ENCODE measurements around the gene ARL8B.

ARL8B gene

DNA sequence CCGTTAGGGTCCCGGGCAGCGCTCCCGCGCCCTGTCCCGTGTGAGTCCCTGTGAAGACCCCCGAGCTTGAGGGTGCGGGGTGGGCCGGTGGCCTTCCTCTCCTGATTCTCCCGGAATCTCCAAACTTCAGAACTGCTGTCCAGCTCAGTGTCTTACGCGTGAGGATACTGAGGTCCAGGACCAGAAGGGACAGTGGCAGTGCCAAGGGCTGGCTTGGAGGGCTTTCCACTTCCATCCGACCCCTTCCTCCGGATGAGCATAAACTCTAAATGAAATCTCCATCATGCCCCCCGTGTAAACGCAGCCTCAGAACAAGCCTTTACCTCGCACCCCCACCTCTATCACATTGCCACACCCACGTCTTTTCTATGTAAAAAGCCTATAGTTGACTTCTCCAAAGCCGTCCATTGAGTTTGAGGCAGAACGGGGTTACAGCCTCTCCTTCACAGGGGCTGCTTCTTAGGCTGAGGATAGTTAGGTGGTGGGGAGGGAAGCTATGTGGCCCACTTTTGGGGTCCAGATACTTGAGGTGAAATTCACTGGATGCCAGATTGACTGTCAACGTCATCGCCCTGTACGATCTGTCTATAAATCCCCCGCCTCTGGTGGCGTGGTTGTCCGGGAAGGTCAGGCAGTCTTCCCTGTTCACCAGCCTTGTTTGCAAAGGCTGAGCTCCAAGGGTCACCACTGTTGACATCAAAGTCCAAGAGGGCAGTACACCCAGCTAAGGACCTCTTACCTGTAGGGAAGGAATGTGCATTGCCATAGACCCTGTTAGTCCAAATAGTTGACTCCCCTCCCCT is 66.5 kb downstream of the ARL8B start:
- peak; percentile 80 for DNase-seq

GRCh38 chr3:5190147-5190791 is 68.2 kb downstream of the ARL8B start:
- no peak for DNase-seq

GRCh38 chr3:5191555-5192304 is 69.6 kb downstream of the ARL8B start:
- DNase-seq = no peak

GRCh38 chr3:5192571-5193365 is 70.7 kb downstream of the ARL8B start:
- DNase-seq = no peak

DNA sequence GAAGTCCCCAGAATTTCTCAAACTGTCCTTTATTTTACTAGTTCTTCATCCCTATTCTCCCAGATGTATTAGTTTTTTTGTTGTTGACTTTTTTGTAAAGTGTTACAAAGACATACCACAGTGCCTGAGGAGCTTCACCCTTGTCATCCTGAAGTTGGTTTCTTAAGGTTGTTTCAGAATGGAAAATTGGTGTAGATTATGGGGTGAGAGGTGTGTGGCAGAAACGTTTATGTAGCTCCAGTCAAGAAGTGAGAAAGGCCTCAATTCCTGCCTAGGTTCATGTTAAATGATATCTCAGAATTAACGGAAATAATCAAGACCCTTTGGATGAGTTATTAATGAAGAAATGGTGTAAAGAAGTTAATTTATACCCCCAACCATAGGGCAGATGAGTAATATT is 72.2 kb downstream of the ARL8B start:
- DNase-seq = no peak

- DNase-seq = no peak
Observed at GRCh38 chr3:5194801-5195509, 72.9 kb downstream of the ARL8B start.

DNA sequence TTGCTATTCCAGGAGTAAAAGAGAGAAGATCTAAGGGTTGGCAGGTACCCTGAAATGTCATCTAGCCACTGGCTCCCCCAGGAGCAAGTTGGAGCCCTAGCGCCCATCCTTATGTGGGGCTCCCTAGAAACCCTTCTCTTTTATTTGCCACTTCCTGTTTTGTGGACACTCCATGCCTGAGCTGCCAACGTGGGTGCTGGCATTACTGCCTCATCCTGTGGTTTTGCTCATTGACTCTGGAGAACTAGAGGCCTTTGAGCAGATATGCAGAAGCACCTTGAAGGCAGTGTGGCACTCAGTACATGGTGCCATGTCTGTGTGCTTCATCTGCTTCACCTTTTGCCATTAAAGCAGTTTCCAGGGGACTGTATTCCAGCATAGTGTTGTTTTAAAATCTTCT is 73.5 kb downstream of the ARL8B start:
- no peak for DNase-seq

DNA sequence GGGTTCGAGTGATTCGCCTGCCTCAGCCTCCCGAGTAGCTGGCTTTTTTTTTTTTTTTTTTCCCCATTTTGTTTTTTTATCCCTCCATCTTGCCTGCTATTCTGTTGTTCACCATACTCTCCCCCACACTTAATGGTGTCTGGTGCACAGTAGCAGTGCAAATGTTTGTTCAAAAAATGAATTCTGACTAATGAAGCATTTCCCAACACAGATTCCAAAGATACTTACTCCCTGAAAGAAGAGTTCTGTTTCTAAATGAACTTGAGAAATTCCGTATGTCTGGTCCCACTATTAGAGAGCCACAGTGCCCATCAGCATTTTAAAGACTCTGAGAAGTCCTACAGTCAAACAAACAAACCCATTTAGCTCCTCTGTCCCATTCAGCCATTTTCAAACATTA is 74.9 kb downstream of the ARL8B start:
- DNase-seq = no peak

DNA sequence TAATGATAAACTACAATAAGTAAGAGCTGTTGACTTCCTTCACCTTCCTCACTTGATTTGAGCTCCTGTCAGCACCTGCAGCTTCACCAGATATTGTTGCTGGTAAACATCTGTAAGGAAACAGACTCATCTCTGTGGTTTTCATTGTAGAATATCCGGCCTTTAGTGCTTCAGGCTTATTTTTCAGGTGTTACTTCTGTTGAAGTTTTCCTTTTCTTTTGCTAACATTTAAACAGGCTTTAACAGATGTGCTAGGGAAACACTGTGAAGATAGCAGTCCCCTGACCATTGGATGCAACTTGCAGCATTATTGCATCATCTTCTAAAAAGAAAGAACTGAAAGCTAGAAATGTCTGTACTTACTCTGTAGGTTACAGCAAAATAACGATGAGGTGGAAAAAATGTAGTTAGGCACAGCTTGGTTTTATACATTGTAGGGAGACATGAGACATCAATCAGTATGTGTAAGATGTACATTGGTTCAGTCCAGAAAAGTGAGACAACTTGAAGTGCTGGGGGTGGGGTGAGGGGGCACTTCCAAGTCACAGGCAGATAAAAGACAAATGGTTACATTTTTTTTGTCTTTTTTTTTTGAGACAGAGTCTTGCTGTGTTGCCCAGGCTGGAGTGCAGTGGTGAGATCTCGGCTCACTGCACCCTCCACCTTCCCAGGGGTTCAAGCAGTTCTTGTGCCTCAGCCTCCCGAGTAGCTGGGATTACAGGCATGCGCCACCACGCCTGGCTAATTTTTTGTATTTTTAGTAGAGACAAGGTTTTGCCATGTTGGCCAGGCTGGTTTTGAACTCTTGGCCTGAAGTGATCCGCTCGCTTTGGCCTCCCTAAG is 75.6 kb downstream of the ARL8B start:
- DNase-seq = no peak

- DNase-seq = no peak
Observed at GRCh38 chr3:5198313-5198677, 76.2 kb downstream of the ARL8B start.

GRCh38 chr3:5198986-5199731 is 77.1 kb downstream of the ARL8B start:
- no peak for DNase-seq

DNA sequence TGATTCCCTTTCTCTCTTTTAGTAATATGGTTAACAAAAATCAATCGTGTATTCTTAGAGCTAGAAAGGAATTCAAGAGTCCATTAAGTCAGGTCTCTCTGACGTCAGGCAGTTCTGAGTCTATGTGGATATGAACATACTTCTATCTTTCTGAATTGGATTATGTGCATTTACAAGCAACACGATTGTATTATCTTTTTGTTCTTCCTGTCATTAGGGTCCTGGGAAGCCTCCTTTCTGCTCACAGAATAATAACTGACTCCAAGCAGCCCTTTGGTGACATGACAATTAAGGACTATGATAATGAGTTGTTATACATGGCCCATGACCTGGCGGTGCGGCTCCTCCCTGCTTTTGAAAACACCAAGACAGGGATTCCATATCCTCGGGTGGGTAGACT is 79.4 kb downstream of the ARL8B start:
- DNase-seq = no peak

DNA sequence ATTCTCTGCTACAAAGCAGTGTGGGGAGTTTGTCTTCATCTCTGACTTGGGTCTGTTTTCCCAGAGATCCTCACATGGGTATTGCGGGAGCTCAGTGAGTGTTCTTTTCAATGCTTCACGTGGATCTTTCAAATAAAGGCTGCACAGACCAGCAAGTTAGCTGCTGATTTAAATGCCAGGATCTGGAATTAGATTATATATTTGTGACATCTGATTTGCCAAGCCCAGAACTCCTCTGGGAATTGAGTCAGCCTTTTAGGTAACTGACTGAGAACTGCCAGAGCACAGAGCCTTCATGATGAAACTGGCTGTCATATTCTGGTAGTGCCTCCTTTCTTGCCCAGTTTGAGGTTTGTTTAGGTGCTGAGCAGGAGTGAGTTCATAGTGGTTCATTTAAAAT is 80.1 kb downstream of the ARL8B start:
- DNase-seq = no peak

DNA sequence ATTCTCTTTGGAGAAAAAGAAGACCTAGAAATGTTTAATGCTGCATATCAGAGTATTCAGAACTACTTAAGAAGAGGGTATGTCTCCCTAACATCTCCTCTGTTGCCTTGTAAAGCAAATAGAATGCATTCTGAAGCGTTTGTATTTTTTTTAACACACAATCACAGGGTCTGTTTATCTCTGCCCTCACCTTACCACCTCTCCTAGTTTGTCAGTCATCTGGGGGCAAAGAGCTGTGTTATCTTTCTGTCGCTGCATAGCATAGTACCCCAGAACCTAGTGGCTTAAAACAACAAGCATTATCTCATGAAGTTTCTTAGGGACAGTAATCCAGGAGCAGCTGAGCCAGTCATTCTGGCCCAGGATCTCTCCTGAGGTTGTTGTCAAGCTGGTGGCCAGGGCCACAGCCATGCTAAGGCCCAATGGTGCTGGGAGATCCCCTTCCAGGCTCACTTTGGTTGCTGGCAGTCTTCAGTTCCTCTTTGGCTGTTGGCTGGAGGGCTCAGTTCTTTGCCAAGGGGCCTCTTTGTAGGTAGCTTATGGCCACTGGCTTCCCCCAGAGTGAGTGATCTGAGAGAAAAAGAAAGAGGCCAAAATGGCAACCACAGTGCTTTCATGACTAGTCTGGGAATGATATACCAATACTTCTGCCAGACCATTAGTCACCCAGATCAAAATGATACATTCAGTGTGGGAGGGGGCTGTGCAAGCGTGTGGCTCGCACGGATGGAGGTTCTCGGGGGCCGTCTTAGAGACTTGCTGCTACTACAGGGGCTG is 83.3 kb downstream of the ARL8B start:
- no peak for DNase-seq

DNA sequence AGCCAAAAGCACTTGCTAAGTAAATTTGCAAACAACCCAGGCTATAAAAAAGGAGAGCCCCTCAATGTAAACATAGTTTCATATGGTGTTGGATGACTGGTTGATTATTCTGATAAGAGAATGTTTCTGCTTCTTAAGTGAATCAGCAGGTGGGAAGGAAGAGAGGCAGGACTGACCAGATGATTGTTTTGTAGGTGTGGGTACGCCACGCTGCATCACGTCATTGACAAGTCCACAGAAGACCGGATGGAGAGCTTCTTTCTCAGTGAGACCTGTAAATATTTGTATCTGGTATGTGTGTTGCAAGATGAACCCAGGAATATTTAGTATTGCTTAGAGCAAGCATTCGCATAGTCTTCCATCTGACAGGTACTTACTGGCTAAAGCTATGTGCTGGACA is 88.8 kb downstream of the ARL8B start:
- no peak for DNase-seq

DNA sequence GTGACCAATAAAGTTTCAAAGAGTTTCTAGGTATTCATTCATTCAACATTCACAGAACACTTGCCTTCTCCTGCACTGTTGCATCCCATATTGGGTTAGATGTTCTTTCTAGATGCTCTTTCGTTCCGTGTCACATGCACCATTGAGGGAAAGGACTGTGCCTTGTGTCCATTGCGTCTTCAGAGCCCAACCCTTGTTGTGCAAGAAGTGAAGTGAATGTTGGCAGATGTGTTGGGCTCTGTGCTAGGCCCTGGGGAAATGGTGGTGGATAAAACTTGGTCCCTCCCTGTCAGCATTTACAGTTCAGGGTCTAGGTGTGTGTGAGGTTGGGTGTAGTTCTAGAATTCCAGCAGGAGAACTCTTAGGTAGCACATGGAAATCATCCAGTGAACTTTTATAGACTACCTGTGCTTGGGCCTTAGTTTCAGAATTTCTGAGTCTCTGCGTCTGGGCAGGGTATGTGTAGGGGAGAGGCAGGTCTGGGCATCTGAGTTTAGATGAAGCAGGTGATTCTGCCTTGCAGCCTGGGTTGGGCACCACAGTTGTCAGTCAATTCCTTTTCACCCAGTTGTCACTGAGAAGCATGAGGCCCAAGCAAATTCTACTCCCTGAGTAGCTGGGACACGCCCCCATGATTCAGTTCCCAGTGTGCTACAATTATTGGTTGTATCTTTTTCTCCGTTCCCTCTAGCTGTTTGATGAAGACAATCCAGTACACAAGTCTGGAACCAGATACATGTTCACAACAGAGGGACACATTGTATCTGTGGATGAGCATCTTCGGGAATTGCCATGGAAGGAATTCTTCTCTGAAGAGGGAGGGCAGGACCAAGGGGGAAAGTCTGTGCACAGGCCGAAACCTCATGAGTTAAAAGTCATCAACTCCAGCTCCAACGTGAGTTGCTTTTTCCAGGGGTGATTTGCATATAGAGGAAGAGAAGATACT is 90.8 kb downstream of the ARL8B start:
- no peak for DNase-seq

DNA sequence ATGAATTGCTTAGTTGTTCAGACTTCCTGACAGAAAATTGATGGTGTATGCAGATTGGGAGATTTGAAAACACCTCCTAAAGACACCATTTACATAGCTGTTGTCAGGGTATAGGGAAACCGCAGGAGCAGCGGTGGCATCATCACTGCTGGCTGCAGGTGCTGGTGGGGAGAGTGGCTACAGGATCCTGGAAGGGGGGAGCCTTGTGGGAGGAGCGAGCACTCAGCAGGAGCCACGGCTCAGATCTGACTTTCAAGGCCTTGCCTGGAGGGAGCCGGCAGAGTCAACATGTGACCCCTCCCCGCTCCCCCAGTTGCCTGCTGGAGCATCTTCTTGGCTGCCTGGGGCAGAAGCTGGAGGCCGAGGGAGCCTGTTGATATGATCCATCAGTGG is 91.5 kb downstream of the ARL8B start:
- no peak for DNase-seq

DNA sequence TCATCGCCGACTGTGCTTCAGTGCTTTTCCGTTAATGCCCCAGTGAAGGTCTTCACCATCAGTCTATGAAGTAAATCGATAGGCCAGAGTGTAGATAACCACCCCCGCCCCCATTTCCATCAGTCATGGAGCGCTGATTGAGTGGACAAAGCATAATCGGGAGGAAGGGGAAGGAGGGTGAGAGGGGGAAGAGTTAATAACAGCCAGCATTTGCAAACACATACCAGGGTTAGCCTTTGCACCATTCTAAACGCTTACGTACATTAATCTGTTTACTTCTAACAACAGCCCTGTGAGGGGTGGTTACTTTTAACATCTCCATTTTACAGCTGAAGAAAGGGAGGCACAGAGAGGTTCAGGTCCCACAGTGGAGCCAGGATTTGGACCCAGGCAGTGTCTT is 92.3 kb downstream of the ARL8B start:
- no peak for DNase-seq

Data from activated CD8-positive, alpha-beta memory T cell treated with anti-CD3 and anti-CD28 coated beads for 24 hours (primary cell).